Measurements from ENCODE around the gene MRPS21.

Gene MRPS21

DNA sequence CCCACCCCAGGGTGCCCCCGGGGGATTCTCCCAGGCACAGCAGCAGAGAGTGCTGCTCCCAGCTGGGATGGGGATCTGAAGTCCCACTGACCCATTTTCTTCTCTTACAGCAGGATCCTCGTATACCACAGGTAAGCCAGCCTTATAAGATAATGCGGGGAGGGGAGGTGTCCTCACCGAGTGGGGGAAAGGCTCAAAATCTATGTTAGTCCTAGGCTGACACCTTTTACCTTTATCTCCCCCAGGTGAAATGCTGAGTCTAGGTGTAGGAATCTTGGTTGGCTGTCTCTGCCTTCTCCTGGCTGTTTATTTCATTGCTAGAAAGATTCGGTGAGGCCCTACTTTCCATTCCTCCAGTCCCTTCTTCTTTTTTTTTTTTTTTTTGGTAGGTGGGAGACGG is 30.1 kb upstream of the MRPS21 start:
- H3K36me3 ChIP-seq (ENCODE audit: control insufficient read depth, insufficient read depth, low read length): peaks cover 36% of the 10 kb centered on the region
- H3K4me1 ChIP-seq (ENCODE audit: control insufficient read depth, insufficient read depth, low read length, poor library complexity, severe bottlenecking): peaks cover 19% of the 10 kb centered on the region
- no peak overlapping the region for H3K27ac ChIP-seq (ENCODE audit: low read depth, low read length, severe bottlenecking)
- WGBS, 2 experiments (ENCODE audit: insufficient coverage in 2 of 2): 86% methylated on average over 3 of the region's 6 CpGs; no CpG with 5 or more reads in 1 of the 2 experiments
- H3K9me3 ChIP-seq (ENCODE audit: control insufficient read depth, low read length): no peaks in the 10 kb centered on the region
- H3K4me3 ChIP-seq (ENCODE audit: extremely low read depth, insufficient read depth, low read length, poor library complexity, severe bottlenecking): no peak overlapping the region

GRCh38 chr1:150267896-150268295 is 25.8 kb upstream of the MRPS21 start:
- Histone ChIP-seq H3K9me3 (ENCODE audit: control insufficient read depth, low read length) (no peaks in the 10 kb centered on the region), H3K27ac (ENCODE audit: low read depth, low read length, severe bottlenecking) (no peak overlapping the region), H3K36me3 (ENCODE audit: control insufficient read depth, insufficient read depth, low read length) (peaks cover 36% of the 10 kb centered on the region), H3K4me1 (ENCODE audit: control insufficient read depth, insufficient read depth, low read length, poor library complexity, severe bottlenecking) (peaks cover 17% of the 10 kb centered on the region), H3K4me3 (ENCODE audit: extremely low read depth, insufficient read depth, low read length, poor library complexity, severe bottlenecking) (peak overlapping the region; percentile 99)
- 54 to 59% methylated on average over 6 of the region's 6 CpGs for WGBS, 2 experiments (ENCODE audit: insufficient coverage in 2 of 2)

DNA sequence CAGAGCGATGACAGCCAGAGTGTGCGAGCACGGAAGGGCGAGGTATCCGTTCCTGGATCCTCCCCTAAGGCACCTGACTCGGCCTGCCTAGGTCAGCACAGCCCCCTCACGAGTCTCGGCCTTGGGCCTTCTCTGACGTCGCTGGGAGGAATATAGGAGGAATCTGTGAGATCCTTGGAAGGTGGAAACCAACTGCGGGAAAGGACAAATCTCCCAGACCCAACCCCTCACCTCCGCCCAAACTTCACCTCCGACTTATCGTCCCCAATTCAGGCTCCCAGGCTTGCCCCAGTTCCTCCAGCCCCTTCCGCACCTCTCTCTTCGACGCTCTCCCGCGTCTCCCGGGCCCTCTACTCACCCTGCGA is 25.3 kb upstream of the MRPS21 start:
- 0 to 1% methylated on average over 8 to 16 of the region's 21 CpGs for WGBS, 2 experiments (ENCODE audit: insufficient coverage in 2 of 2)
- H3K4me3 ChIP-seq (ENCODE audit: extremely low read depth, insufficient read depth, low read length, poor library complexity, severe bottlenecking): peak overlapping the region; percentile 99
- peaks cover 36% of the 10 kb centered on the region for H3K36me3 ChIP-seq (ENCODE audit: control insufficient read depth, insufficient read depth, low read length)
- peak overlapping the region; percentile 82 for H3K27ac ChIP-seq (ENCODE audit: low read depth, low read length, severe bottlenecking)
- no peaks in the 10 kb centered on the region for H3K9me3 ChIP-seq (ENCODE audit: control insufficient read depth, low read length)
- H3K4me1 ChIP-seq (ENCODE audit: control insufficient read depth, insufficient read depth, low read length, poor library complexity, severe bottlenecking): peaks cover 17% of the 10 kb centered on the region

DNA sequence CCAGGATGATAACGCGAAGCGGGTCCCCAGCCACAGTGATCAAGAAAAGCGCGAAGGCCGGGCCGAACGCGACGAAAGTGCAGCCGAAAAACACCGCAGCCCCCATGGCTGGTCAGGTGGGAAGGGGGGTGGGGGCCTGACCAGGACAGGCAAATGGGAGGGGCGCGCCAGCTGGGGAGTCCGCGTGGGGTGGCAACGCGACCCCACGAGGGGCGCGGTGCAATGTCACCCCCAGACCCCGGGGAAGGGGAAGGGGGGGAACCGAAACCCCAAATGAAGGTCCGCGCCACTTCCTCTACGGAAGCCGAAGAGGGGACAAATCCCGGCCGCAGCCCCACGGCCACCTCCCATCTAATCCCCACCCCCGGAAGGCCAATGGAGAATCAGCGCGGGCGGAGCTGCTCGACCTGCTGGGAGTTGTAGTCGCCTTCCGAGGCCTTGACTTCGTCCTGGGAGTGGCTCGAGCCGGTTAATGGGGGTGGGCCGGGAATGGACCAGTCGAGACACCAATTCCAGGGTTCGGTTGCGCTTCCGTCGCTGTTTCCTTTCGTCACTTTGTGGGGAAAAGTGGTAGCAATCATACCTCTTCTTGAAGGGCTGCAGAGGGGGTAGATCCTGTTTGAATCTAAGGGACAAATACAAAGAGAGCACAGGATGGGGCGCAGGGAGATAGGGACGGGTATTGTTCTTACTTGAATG is 24.8 kb upstream of the MRPS21 start, which contains the start of gene APH1A:
Gene APH1A (minus strand): TSS at position 312 of the 699 bp plus-strand sequence. CDS start 206 bp downstream, at position 106.
- Histone ChIP-seq H3K27ac (ENCODE audit: low read depth, low read length, severe bottlenecking) (peak within 1 kb of the TSS; percentile 82), H3K36me3 (ENCODE audit: control insufficient read depth, insufficient read depth, low read length) (peaks cover 36% of the 10 kb centered on the region), H3K4me1 (ENCODE audit: control insufficient read depth, insufficient read depth, low read length, poor library complexity, severe bottlenecking) (peaks cover 17% of the 10 kb centered on the region), H3K4me3 (ENCODE audit: extremely low read depth, insufficient read depth, low read length, poor library complexity, severe bottlenecking) (peak within 1 kb of the TSS; percentile 99), H3K9me3 (ENCODE audit: control insufficient read depth, low read length) (no peaks in the 10 kb centered on the region)
- 1 to 3% methylated on average over 20 to 46 of the region's 49 CpGs for WGBS, 2 experiments (ENCODE audit: insufficient coverage in 2 of 2)

DNA sequence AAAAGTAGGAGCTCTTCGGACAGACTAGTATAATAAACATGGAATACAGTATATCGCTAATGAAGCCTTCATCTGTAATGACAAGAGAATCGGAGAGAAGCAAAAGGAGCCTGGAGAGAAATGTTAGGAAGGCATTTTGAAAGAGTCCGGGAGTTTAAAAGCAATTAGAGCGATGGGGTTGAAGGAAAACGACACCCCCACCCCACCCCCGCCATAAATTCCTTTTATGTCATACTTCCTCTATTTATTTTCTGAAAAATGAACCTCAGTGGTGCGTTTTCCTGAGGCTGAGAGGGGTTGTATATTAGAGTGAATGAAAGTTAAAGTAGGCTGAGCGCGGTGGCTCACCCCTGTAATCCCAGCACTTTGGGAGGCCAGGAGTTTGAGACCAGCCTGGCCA is 24.2 kb upstream of the MRPS21 start:
- 33 to 72% methylated on average over 2 to 3 of the region's 10 CpGs for WGBS, 2 experiments (ENCODE audit: insufficient coverage in 2 of 2)
- Histone ChIP-seq H3K4me3 (ENCODE audit: extremely low read depth, insufficient read depth, low read length, poor library complexity, severe bottlenecking) (peak overlapping the region; percentile 99), H3K27ac (ENCODE audit: low read depth, low read length, severe bottlenecking) (peak overlapping the region; percentile 82), H3K4me1 (ENCODE audit: control insufficient read depth, insufficient read depth, low read length, poor library complexity, severe bottlenecking) (peaks cover 17% of the 10 kb centered on the region), H3K9me3 (ENCODE audit: control insufficient read depth, low read length) (no peaks in the 10 kb centered on the region), H3K36me3 (ENCODE audit: control insufficient read depth, insufficient read depth, low read length) (peaks cover 32% of the 10 kb centered on the region)

DNA sequence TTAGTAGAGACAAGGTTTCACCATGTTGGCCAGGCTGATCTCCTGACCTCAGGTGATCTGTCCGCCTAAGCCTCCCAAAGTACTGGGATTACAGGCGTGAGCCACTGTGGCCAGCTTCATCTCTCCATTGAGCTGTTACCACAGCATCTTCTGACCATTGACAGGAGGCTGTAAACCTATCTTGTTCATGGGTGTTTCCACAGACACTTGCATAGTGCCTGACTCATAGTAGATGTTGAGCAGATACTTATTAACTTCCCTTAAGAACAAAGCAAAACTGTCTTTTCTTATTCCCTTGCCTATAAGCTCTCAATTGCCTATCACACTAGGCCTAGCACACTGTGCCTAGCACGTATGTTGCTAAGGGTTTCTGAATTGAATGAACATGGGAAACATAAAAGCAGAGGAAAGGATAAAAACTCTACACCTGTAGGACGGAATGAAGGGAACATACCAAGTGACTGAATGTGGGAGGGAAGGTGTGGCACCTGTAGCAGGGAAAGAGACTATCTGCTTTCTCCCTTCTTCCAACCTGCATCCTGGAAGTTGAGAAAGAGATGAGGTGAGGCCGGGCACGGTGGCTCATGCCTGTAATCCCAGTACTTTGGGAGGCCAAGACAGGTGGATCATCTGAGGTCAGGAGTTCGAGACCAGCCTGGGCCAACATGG is 22.2 kb upstream of the MRPS21 start:
- WGBS, 2 experiments (ENCODE audit: insufficient coverage in 2 of 2): 84 to 90% methylated on average over 6 of the region's 7 CpGs
- H3K27ac ChIP-seq (ENCODE audit: low read depth, low read length, severe bottlenecking): no peak overlapping the region
- H3K36me3 ChIP-seq (ENCODE audit: control insufficient read depth, insufficient read depth, low read length): peaks cover 12% of the 10 kb centered on the region
- H3K4me3 ChIP-seq (ENCODE audit: extremely low read depth, insufficient read depth, low read length, poor library complexity, severe bottlenecking): no peak overlapping the region
- H3K9me3 ChIP-seq (ENCODE audit: control insufficient read depth, low read length): no peaks in the 10 kb centered on the region
- peaks cover 17% of the 10 kb centered on the region for H3K4me1 ChIP-seq (ENCODE audit: control insufficient read depth, insufficient read depth, low read length, poor library complexity, severe bottlenecking)

GRCh38 chr1:150273311-150273710 is 20.4 kb upstream of the MRPS21 start:
- 80 to 100% methylated on average over 1 of the region's 1 CpG for WGBS, 2 experiments (ENCODE audit: insufficient coverage in 2 of 2)
- no peaks in the 10 kb centered on the region for H3K9me3 ChIP-seq (ENCODE audit: control insufficient read depth, low read length)

DNA sequence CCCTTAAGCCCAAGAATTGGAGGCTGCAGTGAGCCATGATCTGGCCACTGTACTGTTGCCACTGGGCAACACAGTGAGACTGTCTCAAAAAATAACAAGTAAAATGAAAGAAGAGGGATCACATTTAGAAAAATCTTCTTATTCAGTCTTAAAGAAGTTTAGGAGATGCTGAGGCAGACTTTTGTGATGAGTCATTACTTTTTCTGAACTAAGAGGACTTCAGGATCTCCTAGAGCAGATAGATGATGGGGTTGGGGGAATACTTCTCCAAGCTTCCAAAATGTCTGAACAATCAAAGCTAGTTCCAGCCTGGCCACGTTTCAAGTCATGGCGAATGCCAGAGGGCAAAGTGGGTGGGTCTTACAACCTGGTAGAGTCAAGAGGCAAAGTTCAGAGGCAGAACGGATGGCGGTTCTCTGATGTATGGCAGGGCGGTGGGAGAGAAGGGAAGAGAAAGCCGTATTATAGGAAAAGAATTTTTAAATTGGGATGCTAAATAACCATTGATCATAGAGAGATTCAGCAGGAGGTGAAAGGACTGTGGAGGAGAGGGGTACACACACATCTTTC is 13.4 kb upstream of the MRPS21 start:
- Histone ChIP-seq H3K4me3 (ENCODE audit: extremely low read depth, insufficient read depth, low read length, poor library complexity, severe bottlenecking) (no peak overlapping the region), H3K36me3 (ENCODE audit: control insufficient read depth, insufficient read depth, low read length) (peaks cover 3% of the 10 kb centered on the region), H3K9me3 (ENCODE audit: control insufficient read depth, low read length) (no peaks in the 10 kb centered on the region), H3K27ac (ENCODE audit: low read depth, low read length, severe bottlenecking) (no peak overlapping the region), H3K4me1 (ENCODE audit: control insufficient read depth, insufficient read depth, low read length, poor library complexity, severe bottlenecking) (no peaks in the 10 kb centered on the region)
- 88 to 91% methylated on average over 6 of the region's 6 CpGs for WGBS, 2 experiments (ENCODE audit: insufficient coverage in 2 of 2)

More at GRCh38 chr1:150273311-150273710, 20.4 kb upstream of the MRPS21 start:
- no peak overlapping the region for H3K27ac ChIP-seq (ENCODE audit: low read depth, low read length, severe bottlenecking)
- H3K4me1 ChIP-seq (ENCODE audit: control insufficient read depth, insufficient read depth, low read length, poor library complexity, severe bottlenecking): peaks cover 9% of the 10 kb centered on the region
- H3K4me3 ChIP-seq (ENCODE audit: extremely low read depth, insufficient read depth, low read length, poor library complexity, severe bottlenecking): peak overlapping the region; percentile 30
- H3K36me3 ChIP-seq (ENCODE audit: control insufficient read depth, insufficient read depth, low read length): peaks cover 3% of the 10 kb centered on the region

- Histone ChIP-seq H3K27ac (ENCODE audit: low read depth, low read length, severe bottlenecking) (peak overlapping the region; percentile 26), H3K4me3 (ENCODE audit: extremely low read depth, insufficient read depth, low read length, poor library complexity, severe bottlenecking) (peak overlapping the region; percentile 28), H3K9me3 (ENCODE audit: control insufficient read depth, low read length) (no peaks in the 10 kb centered on the region), H3K36me3 (ENCODE audit: control insufficient read depth, insufficient read depth, low read length) (peaks cover 3% of the 10 kb centered on the region), H3K4me1 (ENCODE audit: control insufficient read depth, insufficient read depth, low read length, poor library complexity, severe bottlenecking) (no peaks in the 10 kb centered on the region)
- WGBS, 2 experiments (ENCODE audit: insufficient coverage in 2 of 2): 24 to 34% methylated on average over 14 of the region's 15 CpGs
Measured at GRCh38 chr1:150281221-150281757, 12.4 kb upstream of the MRPS21 start.

DNA sequence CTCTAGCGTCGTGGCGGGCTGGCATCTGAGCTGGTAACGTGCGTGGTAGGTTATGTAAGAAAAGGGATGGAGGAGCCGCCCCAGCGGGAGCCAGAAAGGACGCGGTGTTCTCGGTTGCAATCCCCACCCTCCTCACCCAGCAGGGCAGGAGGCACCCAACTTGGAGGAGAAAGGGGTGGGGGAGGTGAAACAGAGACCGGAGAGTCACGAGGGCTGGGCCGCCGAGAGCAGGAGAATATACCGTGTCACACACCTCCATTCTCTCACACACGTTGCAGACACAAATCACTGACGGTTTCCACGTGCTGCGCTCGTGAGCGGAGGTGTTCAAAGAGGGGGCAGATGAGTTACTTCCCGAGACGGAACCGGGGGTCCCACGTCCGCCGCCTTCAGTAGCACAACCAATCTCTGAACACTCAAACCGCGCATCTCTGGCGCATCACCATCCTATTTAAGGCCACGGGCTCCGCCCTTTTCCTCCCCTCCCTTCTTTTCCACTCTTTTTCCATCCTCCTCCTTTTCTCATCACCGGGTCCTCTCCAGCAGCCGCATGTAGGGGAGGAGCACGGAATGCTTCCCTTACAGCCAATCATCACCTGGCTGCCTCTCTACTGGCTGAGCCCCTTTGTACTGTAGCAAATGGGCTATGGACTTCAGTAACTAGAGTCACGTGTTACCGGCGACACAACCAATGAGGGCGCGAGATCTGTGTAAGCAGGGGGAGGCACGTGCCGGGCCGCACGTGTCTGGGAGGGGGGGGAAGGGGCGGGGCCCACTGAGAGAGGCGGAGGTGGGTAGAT is 11.7 kb upstream of the MRPS21 start, which contains the start of gene CIART:
Gene CIART (plus strand): TSS at position 797 of the 800 bp plus-strand sequence. CDS start 714 bp downstream, outside the sequence.
- H3K9me3 ChIP-seq (ENCODE audit: control insufficient read depth, low read length): no peaks in the 10 kb centered on the region
- peak within 1 kb of the TSS; percentile 26 for H3K27ac ChIP-seq (ENCODE audit: low read depth, low read length, severe bottlenecking)
- 35 to 37% methylated on average over 31 to 35 of the region's 46 CpGs for WGBS, 2 experiments (ENCODE audit: insufficient coverage in 2 of 2)
- peak within 1 kb of the TSS; percentile 28 for H3K4me3 ChIP-seq (ENCODE audit: extremely low read depth, insufficient read depth, low read length, poor library complexity, severe bottlenecking)
- H3K4me1 ChIP-seq (ENCODE audit: control insufficient read depth, insufficient read depth, low read length, poor library complexity, severe bottlenecking): no peaks in the 10 kb centered on the region
- H3K36me3 ChIP-seq (ENCODE audit: control insufficient read depth, insufficient read depth, low read length): peaks cover 3% of the 10 kb centered on the region
